Measurements from ENCODE around the gene TLE4.
"Not testable (repeated sequence)": the region's sequence is repeated elsewhere in the genome, so short reads cannot be mapped to it uniquely, and the experiment has no call there.

The TLE4 gene

DNA sequence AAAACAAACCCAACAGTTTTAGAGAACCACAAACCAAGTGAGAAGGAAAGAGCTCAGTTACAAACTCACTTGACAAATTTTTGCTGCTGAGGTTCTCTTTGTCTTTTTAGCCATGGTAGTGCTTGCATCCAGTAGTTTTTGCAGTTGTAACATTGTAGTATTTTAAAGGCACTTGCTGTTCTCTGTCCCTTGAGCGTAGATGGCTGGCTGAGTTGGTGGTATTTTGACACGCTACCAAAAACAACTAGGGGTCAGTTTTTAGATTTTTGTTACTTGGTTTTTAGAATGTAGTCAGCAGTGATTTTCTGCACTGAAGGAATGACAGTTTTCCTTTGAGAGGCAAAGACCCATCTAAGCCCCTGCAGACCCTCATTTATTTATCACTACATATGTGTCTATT lies 58.0 kb downstream of the TLE4 start:
- no peak for DNase-seq
- intact Hi-C loops (cut with DNase I), result no loop called here

DNA sequence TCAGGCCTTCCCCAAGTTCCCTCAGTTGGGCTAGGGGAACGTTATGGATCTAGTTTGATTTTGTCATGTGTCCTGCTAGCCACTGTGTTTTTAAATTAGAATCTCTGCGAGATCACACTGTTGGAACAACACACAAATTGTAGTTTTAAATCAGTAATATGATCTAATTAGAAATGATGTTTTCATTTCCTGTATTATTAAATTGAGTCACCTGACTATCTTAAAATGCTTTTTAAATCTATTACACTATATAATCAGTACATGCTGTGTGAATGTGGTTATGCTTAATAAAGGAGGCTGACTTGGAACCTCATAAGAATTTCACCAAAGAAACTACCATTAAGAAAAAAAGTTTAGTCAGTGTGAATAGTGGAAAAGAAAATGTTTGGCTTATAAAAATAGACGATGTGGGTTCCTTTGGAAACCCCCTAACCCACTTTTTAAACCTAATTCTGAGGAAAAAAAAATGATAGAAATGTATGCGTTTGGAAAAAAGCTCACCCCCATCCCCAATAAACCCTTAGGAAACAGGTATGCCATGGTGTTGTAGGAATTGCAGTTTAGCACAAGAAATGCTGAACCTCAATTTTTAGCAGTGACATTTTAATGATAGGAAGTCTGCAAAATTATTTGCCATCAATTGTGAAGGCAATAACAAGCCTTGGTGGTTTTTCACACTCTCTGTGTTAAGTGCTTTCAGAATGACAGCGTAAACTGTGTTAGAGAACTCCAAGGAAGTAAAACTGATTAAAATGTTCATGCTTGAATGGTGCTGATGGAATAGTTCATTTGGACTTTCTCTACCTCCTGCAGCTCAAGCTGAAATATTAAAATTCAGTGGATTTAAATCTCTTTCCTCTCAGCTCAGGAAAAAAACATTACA lies 59.0 kb downstream of the TLE4 start:
- intact Hi-C loops (cut with DNase I), result no loop called here
- no peak for DNase-seq

DNA sequence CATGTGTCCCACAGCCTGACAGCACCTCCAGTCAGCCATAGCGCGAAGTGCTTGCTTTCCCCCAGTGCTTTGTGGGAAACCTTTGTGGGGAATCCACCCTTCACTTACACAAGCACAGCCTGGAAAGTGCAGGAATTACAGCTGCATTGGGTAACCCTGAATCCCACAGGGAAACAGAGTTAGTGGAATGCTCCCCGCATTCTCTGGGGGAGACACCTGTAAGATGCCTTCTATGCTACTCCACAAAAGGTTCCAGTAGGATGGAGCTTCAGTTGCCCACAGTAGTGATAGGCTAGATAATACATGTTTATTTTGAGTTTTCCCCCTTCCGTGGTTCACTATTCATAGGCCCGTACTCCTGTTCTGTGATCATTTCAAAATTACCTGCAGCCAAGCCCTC lies 60.3 kb downstream of the TLE4 start:
- intact Hi-C loops (cut with DNase I), result no loop called here
- no peak for DNase-seq

DNA sequence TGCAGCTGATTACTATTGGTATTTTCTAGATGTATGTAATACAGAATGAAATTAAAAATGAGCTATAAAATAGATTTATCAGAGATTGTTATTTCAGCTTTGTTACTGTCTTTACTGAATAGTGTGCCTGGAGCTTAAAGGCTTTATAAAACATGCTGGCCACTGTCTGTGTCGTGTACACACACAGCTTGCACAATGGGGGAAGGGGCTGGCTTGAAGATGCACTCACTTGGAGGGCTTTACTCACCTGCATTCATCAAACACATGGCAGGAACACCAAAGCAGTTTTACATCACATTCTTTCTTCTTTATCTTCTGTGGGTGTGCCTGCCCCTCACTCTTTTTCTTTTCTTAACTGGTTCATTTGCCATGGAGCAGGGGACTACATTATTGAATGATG lies 60.9 kb downstream of the TLE4 start:
- intact Hi-C loops (cut with DNase I), result no loop called here
- no peak for DNase-seq

DNA sequence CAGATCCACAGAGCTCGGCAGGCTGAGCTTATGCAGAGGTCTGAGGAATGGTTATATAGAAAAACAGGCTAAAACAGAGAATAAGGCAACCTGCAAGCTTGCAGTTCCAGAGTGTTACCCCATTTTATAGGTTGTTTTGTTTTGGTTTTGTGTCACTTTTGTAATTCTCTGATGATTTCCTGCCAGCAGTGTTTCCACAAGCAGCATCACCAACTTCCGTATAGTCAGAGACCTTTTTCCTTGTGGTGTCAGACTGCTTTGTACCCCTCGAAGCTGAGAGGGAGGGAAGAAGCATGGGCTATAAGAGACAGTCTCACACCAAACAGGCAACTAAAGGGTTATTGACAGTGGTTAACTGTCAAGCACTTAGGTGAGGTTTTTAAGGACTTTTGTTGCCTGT lies 61.8 kb downstream of the TLE4 start:
- DNase-seq, result no peak
- intact Hi-C loops (cut with DNase I), result no loop called here

DNA sequence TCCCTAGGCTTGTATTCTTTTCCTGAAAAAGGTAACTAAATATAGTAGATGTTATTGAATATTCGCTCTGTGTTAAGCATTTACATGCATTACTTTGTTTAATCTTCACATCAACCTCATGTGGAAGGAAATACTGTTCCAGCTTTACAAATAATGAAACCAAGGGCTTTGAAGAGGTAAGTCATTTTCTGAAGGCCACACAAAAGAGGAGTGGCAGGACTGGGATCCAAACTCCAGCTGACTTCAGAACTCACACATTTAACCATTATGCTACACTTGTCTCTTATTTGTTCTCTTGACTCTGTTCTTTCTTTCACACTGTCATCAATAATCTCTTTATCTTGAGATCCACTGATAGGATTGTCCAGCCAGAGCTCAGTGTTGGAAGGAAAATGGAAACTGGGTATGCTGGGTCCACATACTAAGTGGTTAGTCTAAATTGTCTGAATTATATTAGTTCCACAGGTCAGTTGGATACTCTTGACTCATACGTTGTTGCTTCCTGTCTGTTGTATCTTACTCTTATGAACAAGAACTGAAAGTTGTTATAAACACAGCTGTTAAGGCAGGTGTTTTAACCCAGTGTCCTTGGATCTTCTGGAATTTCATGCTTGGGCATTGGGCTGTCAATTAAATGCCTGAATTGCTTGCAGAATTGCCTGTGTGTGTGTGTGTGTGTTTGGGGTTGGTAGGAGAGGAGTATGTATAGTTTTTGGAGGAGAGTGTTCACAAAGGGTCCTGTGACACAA lies 65.6 kb downstream of the TLE4 start:
- intact Hi-C loops (cut with DNase I), result no loop called here
- no peak for DNase-seq

DNA sequence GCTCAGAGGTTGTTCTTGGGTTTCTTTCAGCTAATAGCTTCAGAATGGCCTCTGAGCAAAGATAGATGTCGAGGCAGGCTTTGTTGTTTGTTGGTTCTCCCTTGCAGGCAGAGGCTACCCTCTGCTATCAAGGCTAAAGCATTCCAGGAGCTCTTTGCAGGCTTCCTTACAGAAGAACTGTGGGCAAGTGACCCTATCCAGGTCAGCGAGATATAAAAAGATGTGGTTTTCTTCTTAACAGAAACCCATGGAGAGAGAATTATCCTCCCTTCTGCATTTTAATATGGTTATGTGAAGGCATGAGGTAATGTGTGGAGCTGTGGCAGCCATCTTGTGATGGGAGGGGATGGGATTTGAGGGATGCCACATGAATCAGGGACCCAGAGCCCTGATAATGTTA lies 67.0 kb downstream of the TLE4 start:
- intact Hi-C loops (cut with DNase I), result no loop called here
- DNase-seq, result no peak

DNA sequence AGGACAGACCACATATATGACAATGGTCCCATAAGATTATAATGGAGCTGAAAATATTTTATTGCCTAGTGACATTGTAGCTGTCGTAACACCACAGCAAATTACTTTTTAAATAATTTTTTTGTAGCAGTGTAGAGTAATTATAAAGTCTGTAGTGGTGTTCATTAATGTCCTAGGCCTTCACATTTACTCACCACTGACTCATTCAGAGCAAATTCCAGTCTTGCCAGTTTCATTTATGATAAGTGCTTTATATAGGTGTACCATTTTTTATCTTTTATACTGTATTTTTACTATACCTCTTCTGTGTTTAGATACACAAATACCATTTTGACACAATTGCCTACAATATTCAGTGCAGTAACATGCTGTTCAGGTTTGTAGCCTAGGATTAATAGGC lies 67.6 kb downstream of the TLE4 start:
- intact Hi-C loops (cut with DNase I), result no loop called here

DNA sequence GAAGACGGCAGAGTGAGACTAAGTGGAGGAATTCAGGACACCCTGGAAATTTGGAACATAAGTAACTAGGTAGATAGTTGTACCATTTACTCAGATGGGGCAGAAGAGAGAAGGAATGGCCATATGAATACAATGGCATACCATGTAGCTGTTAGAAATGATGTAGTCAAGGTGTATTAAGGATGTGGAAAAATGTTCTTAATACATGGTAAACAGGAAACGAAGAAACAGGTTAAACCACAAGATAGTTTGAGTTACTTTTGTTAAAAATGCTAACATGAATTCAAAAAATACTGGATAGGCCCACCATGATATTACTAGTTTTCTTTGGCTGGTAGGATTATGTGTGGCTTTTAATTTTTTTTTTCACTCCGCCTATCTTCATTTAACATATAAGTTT lies 68.3 kb downstream of the TLE4 start:
- intact Hi-C loops (cut with DNase I); DNase-seq: not testable (repeated sequence)

More for the DNA sequence above, 67.6 kb downstream of the TLE4 start:
- no peak for DNase-seq

DNA sequence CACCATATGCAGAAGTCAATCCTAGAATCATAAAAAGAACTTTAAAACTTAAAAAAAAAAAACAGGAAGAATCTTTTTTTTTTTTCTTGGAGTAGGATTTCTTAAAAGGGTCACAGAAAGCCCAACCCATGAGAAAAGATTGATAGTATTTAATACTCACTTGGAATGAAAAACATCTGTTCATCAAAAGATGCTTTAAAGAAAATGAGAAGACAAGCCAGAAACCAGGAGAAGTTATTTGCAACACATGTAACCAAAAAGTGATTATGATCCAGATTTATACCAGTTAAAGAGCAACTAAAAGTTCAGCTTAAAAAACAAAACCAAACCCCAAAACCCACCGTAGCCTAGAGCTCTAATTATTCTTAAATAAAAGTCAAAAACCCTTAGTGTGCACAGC lies 69.3 kb downstream of the TLE4 start:
- no peak for DNase-seq
- intact Hi-C loops (cut with DNase I), result no loop called here

DNA sequence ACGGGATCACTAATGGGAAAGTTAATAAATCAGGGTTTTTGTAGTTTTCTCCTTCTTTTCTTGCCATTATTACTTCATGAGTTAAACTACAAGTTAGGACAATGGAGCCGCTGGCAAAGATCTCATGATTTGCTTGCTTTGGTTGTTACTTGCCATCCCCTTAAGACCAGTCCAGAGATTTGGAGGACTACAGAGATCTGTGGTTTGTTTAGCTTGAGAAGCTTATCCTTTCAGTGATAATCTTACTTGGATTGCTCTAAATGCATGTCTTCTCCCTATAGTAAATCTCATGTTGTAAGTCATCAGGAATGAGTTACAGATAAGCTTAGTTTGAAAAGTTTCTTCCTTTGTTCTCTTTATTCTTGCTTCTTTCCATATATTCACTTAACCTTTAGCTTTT lies 70.9 kb downstream of the TLE4 start:
- no peak for DNase-seq
- intact Hi-C loops (cut with DNase I), result no loop called here

DNA sequence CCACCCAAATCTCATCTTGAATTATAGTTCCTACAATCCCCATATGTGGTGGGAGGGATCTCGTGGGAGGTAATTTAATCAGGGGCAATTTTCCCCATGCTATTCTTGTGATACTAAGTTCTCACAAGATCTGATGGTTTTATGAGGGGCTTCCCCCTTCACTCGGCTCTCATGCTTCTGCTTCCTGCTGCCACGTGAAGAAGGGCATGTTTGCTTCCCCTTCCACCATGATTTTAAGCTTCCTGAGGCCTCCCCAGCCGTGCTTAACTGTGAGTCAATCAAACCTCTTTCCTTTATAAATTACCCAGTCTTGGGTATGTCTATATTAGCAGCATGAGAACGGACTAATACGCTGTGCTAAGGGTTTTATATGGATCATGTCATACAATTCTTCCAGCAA lies 72.3 kb downstream of the TLE4 start:
- intact Hi-C loops (cut with DNase I), result no loop called here

DNA sequence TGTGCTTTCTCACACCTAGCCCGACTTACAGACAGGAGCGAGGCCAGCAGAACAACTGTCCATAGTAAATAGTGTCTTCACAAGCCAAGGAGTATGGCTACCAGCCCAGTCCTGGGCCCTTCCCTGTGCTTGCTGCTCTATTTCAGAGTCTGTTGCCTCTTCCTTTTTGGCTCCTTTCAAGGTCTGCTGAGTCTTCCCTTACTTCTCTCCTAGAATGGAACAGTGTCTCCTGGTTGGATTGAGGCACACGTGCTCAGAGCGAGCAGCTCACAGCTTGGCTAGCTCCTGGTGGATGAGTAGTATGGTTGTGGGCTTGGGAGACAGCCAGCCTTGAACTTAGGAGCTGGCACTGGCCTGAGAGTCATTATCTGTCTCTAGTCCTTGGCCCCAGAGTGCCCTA lies 72.8 kb downstream of the TLE4 start:
- intact Hi-C loops (cut with DNase I), result no loop called here
- peak in 1 of 10 donors; percentile 38 for DNase-seq

More for the DNA sequence above, 72.3 kb downstream of the TLE4 start:
- DNase-seq, result no peak

DNA sequence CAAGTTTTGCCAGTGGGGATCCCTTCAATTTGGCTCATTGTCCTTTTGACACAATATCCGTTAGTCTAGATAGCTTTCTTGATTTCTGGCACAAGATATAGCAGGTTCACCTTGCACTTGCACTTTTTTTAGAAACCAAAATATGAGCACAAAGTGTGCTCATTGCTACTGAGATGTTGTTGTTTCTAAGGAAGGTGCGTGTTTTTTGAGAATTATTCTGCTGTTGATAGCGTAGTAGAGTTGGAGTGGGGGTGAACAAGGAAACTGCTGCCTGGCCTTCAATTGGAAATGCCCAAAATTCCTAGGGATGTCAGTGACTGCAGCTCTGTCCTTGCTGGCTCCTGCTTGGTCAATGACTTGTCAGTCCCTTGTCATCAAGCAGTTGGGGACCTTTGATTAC lies 73.3 kb downstream of the TLE4 start:
- DNase-seq, result no peak
- intact Hi-C loops (cut with DNase I), result no loop called here

DNA sequence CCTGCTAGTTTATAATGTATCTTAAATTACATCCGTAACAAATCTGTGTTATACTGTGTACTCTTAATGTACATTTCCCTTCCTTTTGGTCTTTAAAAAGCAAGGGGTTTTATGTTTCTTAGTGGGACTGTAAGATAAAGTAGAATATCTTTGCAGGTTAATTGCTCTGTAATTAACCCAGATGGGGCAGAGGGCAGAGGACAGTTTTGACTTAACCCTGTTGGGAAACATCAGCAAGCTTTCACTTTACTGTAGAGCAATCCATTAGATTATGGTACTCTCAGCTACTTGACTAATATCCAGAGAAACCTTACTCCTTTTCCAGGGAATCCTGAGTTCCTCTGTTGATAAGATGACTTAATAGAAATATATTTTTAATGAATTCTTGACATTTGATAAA lies 74.3 kb downstream of the TLE4 start:
- DNase-seq, result no peak
- intact Hi-C loops (cut with DNase I), result no loop called here

DNA sequence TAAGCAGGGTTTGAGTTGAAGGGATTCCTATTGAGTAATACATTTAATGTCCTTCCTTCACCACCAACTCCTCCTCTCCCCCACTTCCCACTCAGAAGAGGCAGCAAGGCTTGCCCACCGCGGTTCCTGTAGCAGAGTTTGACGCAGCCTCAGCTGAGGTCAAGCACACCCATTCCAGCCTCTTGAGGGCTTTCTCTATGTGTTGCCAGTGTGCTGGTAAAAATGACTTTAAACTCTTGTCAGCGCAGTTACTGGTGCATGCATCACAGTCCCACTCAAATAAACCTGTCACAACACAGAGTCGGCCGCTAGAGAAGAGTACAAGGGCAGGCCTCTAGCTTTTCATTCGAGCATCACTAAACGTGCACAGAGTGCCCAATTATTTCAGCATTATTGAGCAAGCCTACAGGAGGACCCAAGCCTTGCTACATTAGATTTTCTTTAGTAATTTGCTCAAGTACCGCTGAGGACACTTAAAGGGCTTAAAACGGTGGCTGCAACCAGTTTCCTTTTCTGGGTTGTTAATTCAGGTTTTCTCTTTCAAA lies 79.6 kb downstream of the TLE4 start:
- intact Hi-C loops (cut with DNase I), result no loop called here

DNA sequence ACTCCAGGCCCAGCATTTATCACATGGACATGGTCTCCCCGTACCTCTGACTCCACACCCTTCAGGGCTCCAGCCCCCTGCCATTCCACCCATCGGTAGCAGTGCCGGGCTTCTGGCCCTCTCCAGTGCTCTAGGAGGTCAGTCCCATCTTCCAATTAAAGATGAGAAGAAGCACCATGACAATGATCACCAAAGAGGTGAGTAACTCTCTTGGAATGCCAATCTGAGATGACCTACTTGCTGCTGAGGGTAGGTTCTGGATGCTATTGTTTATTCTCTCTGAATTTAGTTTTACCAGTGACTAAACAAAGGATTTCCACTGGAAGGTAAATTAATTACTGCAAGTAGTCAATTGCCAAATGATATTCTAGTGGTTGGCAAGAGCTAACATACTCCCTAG lies 80.8 kb downstream of the TLE4 start:
- intact Hi-C loops (cut with DNase I), result no loop called here
- peak in 1 of 10 donors; percentile 75 for DNase-seq

More for the DNA sequence above, 79.6 kb downstream of the TLE4 start:
- peak in 1 of 10 donors; percentile 72 for DNase-seq

DNA sequence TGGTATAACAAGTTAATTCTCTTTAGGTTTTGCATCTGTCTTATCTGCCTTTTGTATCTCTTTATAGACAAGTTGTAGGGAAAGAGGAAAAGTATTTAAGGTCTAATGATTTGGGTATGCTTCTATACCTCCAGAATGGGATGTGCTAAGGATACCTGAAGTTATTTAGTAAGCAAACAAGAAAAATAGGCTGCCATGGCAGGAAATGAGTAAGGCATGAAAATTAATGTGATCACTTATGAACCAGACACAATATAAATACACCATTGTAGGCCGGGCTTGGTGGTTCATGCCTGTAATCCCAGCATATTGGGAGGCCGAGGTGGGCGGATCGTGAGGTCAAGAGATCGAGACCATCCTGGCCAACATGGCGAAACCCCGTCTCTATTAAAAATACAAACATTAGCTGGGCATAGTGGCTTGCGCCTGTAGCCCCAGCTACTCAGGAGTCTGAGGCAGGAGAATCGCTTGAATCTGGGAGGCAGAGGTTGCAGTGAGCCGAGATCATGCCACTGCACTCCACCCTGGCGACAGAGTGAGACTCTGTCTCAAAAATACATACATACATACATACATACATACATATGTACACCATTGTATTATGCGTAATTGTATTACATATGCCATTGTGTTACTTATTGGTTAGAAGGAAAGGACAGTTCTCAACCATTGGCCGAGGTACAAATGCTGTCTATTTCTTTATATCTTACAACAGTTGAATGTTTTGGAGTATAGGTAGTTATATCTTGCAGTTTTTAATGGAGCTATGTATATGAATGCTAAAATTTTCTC lies 83.0 kb downstream of the TLE4 start:
- intact Hi-C loops (cut with DNase I); DNase-seq: not testable (repeated sequence)

DNA sequence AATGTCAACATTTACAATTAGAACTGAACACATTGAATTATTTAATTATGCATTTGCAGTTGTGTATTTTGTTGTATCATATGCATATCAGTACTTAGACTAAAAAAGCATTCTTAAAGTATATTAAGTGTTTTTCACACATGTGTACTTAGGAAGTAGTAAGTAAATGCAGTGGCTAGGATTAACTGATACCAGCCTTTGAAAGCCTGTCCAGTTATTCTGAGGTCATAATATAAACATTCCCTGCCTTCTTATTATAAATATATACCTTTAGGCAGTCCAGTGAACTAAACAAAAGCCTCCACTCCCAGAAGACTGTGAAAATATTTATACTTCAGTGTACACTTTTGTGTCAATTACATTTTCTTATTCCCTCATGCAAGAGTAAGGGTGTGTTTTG lies 83.8 kb downstream of the TLE4 start:
- no peak for DNase-seq
- intact Hi-C loops (cut with DNase I), result no loop called here

DNA sequence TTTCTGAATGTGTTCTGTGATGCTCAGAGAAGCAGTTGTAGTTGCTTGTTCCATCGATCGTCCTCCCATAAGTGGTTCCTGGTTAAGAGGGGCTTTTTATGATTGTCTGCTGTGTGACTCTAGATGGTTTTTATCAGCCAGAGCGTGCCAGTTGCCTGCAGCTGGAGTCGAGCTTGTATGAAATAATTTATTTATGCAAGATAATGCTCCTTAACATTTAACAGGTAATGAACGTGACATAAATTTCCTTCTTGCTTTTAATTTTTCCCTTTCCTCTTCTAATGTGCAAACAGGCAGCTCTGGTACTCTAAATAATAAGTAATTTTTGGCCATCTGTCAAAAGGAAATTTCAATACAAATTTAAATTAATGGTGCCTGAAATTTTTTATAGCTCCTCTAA lies 84.4 kb downstream of the TLE4 start:
- DNase-seq, result no peak
- intact Hi-C loops (cut with DNase I), result no loop called here

DNA sequence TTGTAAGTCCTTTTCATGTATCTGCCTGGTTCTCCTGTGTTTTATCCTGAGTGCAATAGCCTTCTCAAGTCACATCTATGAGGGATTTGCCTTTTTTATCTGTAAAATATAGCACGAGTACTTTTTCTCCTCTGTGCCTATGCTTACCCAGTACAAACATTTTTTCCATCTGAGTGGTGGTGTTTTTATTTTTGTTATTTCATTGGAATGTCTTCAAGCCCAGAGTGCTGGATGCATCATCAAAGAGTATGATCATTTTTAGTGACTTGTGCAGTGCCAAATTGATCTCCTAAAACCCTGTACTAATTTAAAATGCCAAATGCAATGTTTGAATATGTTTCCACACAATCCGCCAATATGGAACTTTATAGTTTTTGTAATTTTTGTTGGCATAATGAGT lies 86.1 kb downstream of the TLE4 start:
- DNase-seq, result no peak
- intact Hi-C loops (cut with DNase I), result no loop called here
